GM18502 (cell line): ENCODE measurements around the gene CLEC4M.
A peak's percentile ranks its signal among the peaks of the same experiment; 100 is the strongest.
"Not testable (repeated sequence)": the region's sequence is repeated elsewhere in the genome, so short reads cannot be mapped to it uniquely, and the experiment has no call there.

Experiments
- ATAC-seq: cut with Tn5 transposase; IDR thresholded peaks from one replicate; pipeline ENCODE4 v1.9.1; 2021; ENCODE audit warnings: mild to moderate bottlenecking; ENCODE audit not compliant: unreplicated experiment, poor library complexity

The CLEC4M gene

DNA sequence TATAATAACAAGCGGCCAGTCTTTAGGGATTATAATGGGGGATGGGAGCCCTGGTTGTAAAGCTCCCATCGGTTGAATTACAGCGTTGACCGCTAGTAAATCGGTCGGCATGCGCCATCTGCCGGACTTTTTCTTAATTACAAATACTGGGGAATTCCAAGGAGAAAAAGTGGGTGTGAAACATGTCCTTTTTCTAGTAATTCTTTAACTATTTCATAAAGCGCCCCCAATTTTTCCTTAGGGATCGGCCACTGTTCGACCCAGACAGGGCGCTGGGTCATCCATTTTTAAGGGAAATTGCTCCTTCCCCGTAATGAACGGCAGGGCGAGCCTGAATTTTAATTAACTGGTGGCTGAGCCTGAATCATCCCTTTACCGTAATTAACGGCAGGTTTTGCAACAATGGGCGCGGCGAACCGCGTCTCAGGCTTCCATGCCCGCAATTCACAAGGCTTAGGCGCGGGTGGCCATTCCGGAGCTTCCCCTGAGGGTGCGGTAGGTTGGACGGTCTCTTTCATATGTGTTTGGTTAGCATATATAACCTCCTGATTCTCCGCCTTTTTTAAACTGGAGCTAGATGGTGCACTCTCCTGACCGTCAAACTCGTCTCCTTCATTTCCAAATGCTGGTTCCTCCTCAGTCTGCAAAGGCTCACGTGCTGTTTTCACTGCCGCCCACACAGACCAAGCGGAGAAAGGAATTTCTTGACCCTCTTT is 36.8 kb downstream of the CLEC4M start:
- no peak for ATAC-seq

DNA sequence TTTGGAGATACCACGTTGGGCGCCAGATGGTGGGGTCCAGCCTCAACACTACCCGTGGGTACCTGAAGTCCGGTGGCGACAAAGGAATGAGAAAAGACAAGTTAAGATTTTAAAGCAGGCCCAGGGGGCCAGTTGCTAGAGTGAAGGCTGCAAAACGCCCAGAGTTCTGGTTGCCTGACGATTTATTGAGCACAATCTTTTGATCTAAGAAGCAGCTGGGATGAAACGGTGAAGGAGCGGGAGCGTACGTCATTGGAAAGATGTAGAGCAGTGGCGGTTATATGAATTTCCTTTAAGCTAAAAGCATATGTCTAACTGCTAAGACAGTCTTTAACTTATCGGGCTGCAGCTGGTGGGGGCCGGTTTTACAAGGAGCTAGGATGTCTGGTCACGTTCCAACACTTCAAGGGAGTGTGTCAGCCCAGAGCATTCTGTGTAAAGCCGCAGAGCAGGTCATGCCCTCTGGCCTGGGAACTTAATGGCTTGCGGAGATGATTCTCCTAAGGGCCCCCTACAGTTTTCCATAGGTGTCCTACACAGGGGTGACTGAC is 38.1 kb downstream of the CLEC4M start:
- ATAC-seq: no peak

DNA sequence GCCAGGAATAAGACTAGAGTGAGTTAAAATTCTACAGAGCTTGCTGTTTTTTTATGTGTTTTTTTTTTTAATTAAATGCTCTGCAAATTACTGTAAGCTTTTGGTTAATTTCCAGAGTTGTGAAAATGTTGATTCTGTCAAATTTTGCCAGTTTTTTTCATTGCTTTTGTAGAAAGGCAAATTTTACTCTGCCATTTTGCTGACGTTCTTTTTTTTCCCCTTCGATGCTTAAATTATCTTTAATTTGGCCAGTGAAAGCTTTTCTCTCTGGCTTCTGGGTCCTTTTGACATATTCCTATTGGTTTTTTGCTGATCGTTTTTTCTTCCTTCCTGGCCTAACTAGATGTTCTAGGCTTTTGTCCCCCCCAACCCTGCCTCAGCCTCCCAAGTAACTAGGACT is 43.2 kb downstream of the CLEC4M start:
- ATAC-seq: no peak

DNA sequence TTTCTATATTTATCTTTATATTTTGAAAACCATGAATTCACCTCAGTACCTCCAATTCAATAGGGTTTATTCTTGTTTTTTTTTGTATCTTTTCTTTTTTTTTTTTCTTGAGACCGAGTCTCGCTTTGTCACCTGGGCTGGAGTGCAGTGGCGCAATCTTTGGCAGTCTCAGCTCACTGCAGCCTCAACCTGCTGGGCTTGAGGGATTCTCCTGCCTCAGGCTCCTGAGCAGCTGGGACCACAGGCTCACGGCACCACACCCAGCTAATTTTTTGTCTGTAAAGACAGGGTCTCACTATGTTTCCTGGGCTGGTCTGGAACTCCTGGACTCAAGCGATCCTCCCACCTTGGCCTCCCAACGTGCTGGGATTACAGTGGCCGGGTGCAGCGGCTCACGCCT is 43.8 kb downstream of the CLEC4M start:
- no peak for ATAC-seq

DNA sequence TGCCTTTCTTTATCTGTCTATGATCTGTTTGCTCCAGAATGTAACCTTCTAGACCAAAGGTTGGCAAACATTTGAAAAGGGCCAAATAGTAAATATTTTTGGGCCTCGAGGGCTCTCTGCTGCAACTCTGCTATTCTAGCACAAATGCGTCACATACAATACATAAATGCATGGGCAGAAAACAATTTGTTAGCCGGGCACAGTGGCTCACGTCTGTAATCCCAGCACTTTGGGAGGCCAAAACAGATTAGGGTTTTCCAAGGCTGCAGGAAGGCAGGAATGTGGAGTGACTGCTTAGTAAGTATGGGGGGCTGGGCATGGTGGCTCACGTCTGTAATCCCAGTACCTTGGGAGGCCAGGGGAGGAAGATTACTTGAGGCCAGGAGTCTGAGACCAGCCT is 45.1 kb downstream of the CLEC4M start:
- ATAC-seq: no peak

DNA sequence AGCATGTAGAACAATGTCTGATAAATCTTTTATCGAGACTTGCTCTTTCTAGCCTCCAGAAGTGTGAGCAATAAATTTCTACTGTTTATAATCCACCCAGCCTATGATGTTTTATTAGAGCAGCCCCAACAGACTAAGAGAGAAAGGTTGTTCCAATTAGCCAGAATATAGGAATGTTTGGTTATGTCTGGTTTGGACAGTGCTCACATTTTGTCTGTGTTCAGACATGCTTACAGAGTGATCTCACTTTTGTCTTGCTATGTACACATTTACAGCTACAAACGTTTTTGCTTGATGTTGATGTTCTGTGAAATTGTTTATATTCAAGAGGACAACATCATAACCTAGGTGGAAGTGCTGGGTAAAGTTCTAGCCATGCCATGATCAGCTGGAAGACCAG is 48.9 kb downstream of the CLEC4M start:
- ATAC-seq: no peak

DNA sequence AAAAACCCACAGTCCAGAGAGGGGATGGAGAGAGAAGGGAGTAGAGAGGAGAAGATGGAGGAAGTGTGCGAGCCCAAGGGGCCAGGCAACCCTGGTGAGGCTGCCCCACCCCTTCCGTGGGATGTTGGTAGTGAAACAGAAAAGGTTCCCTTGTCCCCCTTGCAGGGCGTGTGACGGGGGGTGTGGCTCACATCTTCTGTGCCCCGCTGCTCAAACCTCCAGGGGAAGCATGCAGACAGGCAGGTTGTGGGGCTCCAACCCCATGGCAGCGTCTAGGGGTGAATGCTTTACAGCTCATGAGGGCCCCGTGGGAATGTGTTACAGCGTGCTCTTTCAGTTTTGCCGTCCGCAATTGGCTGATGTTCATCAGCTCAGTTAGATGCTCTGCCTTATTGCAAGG is 52.3 kb downstream of the CLEC4M start:
- peak; percentile 51 for ATAC-seq

DNA sequence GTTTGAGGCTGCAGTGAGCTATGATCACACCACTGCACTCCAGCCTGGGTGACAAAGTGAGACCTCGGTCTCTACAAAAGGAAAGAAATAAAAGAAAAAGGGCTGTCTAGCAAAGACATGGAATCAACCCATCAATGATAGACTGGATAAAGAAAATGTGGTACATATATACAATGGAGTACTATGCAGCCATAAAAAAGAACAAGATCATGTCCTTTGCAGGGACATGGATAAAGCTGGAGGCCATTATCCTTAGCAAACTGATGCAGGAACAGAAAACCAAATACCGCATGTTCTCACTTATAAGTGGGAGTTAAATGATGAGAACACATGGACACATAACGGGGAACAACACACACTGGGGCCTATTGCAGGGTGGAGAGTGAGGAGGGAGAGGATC is 53.0 kb downstream of the CLEC4M start:
- ATAC-seq: not testable (repeated sequence)

DNA sequence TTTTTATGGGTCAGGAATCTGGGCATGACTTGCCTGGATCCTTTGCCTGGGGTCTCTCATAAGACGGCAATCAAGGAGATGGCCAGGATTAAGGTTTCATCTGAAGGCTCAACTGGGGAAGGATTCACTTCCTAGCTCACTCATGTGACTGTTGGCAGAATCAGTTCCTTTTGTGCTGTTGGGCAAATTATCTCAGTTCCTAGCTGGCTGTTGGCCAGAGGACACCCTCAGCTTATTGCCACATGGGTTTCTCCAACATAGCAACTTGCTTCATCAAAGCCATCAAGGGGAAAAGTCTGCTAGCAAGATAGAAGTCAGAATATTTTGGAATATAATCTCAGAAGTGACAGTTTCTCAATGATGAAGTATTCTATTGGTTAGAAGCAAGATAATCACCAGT is 54.8 kb downstream of the CLEC4M start:
- ATAC-seq: no peak

DNA sequence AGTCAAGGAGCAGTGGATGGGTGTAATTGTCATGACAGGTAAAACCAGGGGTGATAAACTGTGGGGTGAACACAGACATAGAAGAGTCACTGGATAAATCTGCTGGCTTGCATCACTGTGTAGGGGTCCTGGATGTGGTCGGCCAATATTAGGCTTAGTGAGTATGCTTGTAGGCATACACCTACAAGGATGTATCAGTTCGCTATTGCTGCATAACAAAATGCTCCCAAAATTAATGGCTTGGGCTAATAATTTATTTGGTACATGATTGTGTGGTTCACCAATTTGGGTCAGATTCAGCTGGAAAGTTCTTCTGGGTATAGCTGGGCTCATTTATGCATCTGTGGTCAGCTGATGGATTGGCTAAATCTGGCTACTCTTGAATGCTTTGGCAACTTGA is 55.8 kb downstream of the CLEC4M start:
- no peak for ATAC-seq
